Dermis microvascular lymphatic vessel endothelial cell (primary cell): ENCODE results near the gene RHBDD2. TPM values are rescaled to one million over a fixed set of nuclear protein-coding genes. Genes with fewer than 3 reads are reported as not detected.
"Not testable (repeated sequence)": the region's sequence is repeated elsewhere in the genome, so short reads cannot be mapped to it uniquely, and the experiment has no call there.

Experiments
- DNase-seq, 2 donors: peaks; one replicate each; pipeline versions ENCODE4 v3.0.0 to v3.0.0-alpha.2; 2010; ENCODE audit warnings: low read depth in 2 of 2
- total RNA-seq: library from RNA; depleted of rRNA; stranded (reverse); fragments of >200 nt; gene quantifications from 2 replicates; pipeline ENCODE4 v1.2.1, GENCODE V29; 2014

The RHBDD2 gene
- total RNA-seq, 1 donor from 2014 or later, result 11.9 TPM

GRCh38 chr7:75866489-75867389 is 12.1 kb upstream of the RHBDD2 start:
- DNase-seq, result peak; percentile 64 to 78

GRCh38 chr7:75867390-75867717 is 11.5 kb upstream of the RHBDD2 start:
- DNase-seq, result no peak

GRCh38 chr7:75868153-75868552 is 10.7 kb upstream of the RHBDD2 start:
- DNase-seq, result no peak

- DNase-seq, result no peak
Measured at GRCh38 chr7:75869776-75870379, 9.0 kb upstream of the RHBDD2 start.

GRCh38 chr7:75870557-75871161 is 8.2 kb upstream of the RHBDD2 start:
- DNase-seq, result no peak

- DNase-seq, result peak in 1 of 2 donors; percentile 37
Measured at GRCh38 chr7:75872073-75872782, 6.6 kb upstream of the RHBDD2 start.

GRCh38 chr7:75874180-75874579 is 4.7 kb upstream of the RHBDD2 start:
- not testable (repeated sequence) for DNase-seq

- DNase-seq, result no peak
Measured at GRCh38 chr7:75875113-75876080, 3.4 kb upstream of the RHBDD2 start.

GRCh38 chr7:75876126-75876881 is 2.5 kb upstream of the RHBDD2 start:
- no peak for DNase-seq

- DNase-seq, result no peak
Measured at GRCh38 chr7:75878312-75878768, 494 bp upstream of the RHBDD2 start.

- DNase-seq, result peak in 1 of 2 donors; percentile 16
Measured at GRCh38 chr7:75879771-75880184, 944 bp downstream of the RHBDD2 start.

- no peak for DNase-seq
Measured at GRCh38 chr7:75880242-75880641, 1.4 kb downstream of the RHBDD2 start.

GRCh38 chr7:75881436-75882095 is 2.7 kb downstream of the RHBDD2 start:
- DNase-seq, result no peak

- DNase-seq, result not testable (repeated sequence)
Measured at GRCh38 chr7:75883265-75883824, 4.5 kb downstream of the RHBDD2 start.

- DNase-seq, result no peak
Measured at GRCh38 chr7:75884476-75884875, 5.6 kb downstream of the RHBDD2 start.

- no peak for DNase-seq
Measured at GRCh38 chr7:75885036-75885435, 6.2 kb downstream of the RHBDD2 start.

GRCh38 chr7:75887669-75888369 is 9.0 kb downstream of the RHBDD2 start:
- DNase-seq, result no peak

- DNase-seq, result no peak
Measured at GRCh38 chr7:75888464-75889222, 9.8 kb downstream of the RHBDD2 start.
